HL-60 (cell line): ENCODE measurements around the gene CGGBP1.

ENCODE experiments used
- CTCF ChIP-seq: IDR thresholded peaks from one replicate; pipeline ENCODE4 v1.5.1; 2011; ENCODE audit warnings: low read length, control low read depth, inconsistent platforms; ENCODE audit not compliant: insufficient read depth
- POLR2AphosphoS5 ChIP-seq: IDR thresholded peaks from 2 replicates; pipeline ENCODE4 v1.6.1; 2012; ENCODE audit warnings: low read depth
- REST ChIP-seq: IDR thresholded peaks from 2 replicates; pipeline ENCODE4 v1.6.1; 2012; ENCODE audit warnings: low read depth; ENCODE audit not compliant: insufficient replicate concordance

- TF ChIP-seq CTCF (no peak), REST (no peak), POLR2AphosphoS5 (no peak)
These were observed 562 bp downstream of the CGGBP1 start for GRCh38 chr3:88058306-88058580.
